ENCODE data around the gene PKP3.
"Not testable (repeated sequence)": the region's sequence is repeated elsewhere in the genome, so short reads cannot be mapped to it uniquely, and the experiment has no call there.

The PKP3 gene, protein sequence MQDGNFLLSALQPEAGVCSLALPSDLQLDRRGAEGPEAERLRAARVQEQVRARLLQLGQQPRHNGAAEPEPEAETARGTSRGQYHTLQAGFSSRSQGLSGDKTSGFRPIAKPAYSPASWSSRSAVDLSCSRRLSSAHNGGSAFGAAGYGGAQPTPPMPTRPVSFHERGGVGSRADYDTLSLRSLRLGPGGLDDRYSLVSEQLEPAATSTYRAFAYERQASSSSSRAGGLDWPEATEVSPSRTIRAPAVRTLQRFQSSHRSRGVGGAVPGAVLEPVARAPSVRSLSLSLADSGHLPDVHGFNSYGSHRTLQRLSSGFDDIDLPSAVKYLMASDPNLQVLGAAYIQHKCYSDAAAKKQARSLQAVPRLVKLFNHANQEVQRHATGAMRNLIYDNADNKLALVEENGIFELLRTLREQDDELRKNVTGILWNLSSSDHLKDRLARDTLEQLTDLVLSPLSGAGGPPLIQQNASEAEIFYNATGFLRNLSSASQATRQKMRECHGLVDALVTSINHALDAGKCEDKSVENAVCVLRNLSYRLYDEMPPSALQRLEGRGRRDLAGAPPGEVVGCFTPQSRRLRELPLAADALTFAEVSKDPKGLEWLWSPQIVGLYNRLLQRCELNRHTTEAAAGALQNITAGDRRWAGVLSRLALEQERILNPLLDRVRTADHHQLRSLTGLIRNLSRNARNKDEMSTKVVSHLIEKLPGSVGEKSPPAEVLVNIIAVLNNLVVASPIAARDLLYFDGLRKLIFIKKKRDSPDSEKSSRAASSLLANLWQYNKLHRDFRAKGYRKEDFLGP

DNA sequence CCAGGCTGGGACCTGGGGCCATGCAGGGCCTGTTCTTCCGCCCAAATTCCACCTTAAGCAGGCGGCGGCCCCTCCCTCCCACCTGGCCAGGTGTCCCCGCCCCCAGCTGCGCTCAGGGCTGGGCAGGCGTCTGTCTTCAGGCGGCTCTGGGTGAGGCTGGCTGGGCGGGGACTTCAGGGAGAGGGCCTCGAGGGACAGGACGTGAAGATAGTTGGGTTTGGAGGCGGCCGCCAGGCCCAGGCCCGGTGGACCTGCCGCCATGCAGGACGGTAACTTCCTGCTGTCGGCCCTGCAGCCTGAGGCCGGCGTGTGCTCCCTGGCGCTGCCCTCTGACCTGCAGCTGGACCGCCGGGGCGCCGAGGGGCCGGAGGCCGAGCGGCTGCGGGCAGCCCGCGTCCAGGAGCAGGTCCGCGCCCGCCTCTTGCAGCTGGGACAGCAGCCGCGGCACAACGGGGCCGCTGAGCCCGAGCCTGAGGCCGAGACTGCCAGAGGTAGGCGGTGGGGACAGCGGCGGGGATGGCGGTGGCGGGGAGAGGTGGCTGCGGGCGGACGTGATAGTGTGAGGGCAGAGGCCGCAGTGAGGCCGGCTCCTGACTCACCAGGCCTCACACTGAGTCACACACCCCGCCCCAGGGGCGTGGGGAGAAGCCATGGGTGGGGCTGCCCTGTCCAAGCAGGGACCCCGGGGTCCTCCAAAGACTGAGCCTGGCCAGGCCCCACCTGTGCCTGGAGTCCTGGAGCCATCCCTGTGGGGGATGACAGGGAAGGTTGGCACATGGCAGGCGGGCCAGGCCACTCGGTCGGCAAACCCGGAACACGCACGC is at the start of gene PKP3:
Gene PKP3, plus strand, starts transcription at position 176 of the 824 bp plus-strand sequence. Its CDS starts 84 bp downstream, at position 260.
- DNase-seq (ENCODE audit: low read depth) = no peak

DNA sequence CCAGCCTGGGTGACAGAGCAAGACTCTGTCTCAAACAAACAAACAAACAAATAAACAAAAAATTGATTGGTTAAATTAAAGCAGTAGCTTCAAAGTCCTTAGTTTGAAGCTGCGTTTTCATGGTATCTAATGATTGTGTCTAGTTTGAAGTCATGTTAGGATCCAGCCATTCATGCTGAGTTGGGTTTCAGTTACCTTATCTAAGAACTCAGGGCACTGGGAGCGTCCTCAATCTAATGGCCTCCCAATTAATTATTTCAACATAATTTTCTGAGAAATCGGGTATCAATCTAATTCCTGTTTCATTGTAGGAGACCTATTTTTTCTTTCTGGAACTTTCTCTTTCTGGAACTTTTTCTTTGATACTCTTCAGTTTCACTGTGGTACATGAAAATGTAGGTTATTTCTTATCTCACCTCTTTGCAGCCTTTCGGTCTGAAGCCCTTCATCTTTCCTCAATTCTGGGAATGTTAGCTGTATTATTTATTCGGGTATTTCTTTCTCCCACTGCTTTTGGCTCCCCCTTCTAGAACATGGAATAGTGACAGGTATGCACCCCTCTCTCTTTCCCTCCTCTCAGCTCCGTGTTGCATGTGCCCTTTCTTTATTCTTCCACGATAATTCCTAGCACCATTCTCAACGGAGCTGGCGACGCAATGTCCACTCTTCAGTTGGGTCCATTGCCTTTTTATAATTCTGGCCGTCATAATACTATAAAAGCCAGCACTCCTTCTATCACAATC is 49.0 kb upstream of the PKP3 start:
- DNase-seq (ENCODE audit: low read depth) = no peak

DNA sequence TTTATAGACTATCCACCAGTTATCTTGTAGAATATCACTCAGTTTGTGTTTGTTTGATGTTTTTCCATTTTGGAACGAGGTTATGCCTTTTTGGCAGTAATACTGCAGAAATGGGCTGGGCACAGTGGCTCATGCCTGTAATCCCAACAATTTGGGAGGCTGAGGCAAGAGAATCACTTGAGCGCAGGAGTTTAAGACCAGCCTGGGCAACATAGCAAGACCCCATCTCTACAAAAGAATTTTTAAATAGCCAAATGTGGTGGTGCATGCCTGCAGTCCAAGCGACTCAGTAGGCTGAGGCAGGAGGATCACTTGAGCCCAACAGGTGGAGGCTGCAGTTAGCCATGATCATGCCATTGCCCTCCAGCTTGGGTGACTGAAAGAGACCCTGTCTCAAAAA is 47.5 kb upstream of the PKP3 start:
- no peak for DNase-seq (ENCODE audit: low read depth)

DNA sequence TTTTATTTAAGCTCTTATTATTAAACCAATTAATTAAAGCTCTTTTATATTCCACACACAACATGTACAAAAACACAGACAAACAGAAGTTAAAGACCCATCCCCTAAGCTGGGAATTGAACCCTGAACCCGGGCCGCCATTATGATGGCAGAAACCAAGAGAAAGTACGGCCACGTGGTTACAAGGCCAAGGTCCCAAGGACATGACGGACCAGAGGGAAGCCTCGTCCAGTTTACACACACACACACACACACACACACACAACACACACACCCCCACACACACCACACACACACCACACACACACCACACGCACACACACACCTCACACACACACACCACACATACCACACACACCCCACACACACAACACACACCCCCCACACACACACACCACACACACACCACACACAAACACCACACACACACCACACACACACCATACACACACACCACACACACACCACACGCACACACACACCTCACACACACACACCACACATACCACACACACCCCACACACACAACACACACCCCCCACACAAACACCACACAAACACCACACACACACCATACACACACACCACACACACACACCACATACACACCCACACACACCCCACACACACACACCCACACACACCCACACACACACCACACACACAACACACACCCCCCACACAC is 44.6 kb upstream of the PKP3 start:
- DNase-seq (ENCODE audit: low read depth) = not testable (repeated sequence)

DNA sequence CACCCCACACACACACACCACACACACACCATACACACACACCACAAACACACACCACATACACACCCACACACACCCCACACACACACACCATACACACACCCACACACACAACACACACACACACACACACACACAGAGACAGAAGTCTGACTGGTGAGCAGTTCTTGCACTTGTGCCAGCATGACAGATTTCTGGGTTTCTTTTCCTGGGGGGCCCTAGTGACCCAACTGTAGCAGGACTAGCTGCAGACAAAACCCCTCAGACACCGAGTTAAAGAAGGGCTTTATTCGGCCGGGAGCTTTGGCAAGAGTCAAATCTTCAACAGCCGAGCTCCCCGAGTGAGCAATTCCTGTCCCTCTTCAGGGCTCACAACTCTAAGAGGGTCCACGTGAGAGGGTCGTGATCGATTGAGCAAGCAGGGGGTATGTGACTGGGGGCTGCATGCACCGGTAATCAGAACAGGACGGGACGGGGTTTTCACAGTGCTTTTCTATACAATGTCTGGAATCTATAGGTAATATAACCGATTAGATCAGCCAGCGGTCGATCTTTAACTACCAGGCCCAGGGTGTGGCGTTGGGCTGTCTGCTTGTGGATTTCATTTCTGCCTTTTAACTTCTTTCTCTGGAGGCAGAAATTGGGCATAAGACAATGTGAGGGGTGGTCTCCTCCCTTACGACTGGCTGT is 43.8 kb upstream of the PKP3 start:
- DNase-seq (ENCODE audit: low read depth) = not testable (repeated sequence)

DNA sequence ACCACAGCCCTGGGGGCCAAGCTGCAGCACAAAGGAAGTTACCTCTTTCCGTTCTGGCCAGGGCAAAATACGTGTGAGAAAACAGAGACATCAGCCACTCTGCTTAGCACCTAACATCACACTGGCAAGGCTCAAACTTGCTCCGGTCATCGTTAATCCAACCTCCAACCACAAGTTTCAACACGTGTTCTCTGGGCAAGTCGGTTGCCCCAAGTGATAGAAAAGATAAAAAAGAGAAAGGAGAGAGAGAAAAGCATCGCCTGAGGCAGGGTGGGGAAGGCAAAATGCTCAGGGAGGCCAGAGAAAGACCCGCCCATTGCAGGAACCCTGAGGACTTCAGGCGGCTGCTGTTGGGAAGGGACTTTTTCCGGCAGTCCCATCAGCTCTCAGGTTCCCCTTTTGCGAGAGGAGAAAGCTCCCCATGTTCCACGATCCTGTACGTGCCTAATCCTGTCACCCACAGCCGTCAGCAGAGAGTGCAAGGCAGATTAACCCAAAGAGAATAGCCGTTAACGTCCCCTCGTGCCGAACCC is 43.2 kb upstream of the PKP3 start:
- no peak for DNase-seq (ENCODE audit: low read depth)

DNA sequence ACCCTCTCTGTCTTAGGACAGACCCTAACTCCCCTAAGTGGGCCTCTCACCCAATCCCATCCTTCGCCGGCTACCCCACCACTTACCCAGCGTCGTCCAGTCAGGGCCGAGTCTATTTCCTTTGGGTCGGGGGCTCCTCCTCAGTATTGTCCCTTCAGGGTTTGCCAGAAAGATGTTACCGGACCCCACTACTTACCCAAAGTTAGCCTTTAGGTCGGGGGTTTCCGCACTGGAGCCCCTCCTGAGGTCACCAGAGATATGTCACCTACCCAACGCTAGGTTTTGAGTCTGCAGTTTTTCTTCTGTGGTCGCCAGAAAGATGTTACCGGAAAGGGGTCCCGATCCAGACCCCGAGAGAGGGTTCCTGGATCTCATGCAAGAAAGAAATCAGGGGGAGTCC is 42.6 kb upstream of the PKP3 start:
- DNase-seq (ENCODE audit: low read depth) = no peak

DNA sequence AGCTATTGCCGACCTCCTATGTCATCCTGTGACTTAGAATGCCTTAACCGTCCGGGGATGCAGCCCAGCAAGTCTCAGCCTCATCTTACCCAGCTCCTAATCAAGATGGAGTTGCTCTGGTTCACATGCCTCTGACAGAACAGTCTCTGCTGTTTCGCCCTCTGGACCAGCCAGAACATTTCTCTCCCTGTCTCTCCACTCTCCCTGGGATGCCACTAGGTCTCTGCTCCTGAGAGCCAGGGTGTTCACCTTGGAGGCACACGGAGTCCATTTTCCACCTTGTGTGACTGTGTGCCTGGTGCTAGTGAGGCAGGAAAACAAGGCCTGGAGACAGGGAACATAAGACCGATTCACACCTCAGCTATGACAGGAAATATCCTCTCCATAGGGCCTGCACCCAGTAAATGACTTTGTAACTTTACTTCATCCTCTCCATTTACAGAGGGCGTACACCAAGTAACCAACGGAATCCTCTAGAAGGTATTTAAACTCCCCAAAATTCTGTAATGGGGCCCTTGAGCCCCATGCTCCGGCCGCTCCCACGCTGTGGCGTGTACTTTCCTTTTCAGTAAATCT is 41.5 kb upstream of the PKP3 start:
- no peak for DNase-seq (ENCODE audit: low read depth)

DNA sequence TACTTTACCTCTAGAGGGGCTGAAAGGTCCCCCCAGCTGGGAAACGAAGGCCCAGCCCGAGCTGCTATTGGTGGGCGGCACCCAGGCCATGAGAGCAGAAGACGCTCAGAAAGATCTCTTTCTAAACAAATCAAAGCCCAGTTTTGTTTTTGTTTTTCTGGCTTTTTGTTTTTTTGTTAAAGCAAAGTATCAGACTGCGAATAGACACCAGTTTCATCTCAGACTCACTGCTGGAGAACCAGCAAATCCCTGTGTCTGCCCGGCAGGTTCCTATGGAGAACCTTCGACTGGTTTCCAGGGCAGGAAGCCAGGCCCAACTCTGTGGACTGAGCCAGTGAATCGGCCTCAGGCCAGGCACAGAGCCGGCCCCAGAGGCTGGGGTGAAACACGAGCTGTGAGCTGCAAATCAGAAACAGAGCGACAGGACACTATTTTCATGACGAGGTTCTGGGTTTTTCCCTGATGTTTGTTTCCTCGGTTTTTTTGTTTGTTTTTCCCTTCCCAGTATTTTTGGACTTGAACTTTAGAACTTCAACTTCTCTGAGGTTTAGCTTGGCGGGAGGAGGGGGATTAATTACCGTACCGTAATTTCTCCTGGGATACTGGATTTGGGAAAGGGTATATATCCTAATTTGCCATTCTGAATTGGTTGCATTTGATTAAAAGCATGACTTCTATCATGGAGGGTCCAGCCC is 40.7 kb upstream of the PKP3 start:
- no peak for DNase-seq (ENCODE audit: low read depth)

DNA sequence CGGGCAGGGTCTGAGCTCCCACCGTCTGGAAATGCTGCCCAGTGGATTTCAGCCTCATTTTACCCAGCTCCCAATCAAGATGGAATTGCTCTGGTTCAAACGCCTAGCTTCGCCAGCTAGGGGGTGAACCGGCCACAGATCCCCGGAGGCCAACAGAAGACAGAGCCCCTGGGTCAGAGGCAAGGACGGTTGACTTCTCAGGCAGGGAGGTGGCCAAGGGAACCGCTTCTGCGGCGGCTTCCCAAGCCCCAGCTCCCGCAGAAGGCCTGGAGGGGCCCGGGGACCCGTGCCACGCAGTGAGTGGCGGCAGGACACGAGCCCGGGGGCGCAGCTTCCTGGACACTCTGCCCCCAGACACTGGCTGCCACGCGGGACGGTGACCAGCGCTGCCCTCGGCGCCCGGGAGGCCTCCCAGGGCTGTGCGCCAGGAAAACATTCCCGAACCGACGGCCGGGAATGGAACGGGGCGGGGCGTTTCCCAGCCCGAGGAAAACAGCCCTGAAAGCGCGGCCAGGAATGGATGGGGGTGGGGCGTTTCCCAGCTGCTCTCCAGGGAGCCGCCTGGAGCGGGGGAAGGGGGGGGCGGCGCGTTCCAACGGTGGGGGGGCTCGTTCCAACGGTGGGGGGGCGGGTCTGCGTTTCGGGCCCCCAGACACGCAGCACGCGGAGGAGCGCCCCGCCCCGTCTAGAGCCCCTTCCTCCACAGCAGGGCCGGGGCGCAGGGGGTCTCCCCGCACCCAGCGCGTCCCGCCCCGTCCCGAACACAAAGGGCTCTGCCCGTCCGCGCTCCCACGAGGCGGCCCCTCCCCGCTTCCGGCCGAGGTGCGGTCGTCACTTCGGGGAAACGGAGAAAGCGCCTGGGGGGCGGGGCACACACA is 38.2 kb upstream of the PKP3 start:
- peak; percentile 68 for DNase-seq (ENCODE audit: low read depth)

DNA sequence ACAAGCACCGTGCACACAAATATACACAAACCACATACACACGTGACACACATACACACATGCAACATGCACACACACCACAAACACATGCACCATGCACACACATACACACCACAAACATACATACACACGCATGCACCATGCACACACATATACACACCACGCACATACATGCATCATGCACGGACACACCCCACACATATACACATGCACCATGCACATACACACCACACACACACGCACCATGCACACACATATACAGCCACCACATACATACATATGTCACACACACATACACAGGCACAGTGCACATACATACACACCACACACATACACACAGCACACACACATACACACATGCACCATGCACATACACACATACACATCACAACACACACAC is 37.4 kb upstream of the PKP3 start:
- no peak for DNase-seq (ENCODE audit: low read depth)

DNA sequence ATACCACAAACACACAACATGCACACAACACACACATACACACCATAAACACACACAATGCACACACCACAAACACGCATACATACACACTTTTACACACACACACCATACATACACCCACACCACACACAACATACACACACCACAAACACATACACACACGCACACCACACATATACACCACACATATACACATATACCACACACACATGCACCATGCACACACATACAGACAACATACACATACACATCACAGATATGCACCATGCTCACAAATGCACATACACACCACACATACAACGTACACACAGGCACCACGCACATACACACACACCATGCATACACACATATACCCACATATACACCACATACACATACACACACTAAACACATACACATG is 36.4 kb upstream of the PKP3 start:
- no peak for DNase-seq (ENCODE audit: low read depth)

DNA sequence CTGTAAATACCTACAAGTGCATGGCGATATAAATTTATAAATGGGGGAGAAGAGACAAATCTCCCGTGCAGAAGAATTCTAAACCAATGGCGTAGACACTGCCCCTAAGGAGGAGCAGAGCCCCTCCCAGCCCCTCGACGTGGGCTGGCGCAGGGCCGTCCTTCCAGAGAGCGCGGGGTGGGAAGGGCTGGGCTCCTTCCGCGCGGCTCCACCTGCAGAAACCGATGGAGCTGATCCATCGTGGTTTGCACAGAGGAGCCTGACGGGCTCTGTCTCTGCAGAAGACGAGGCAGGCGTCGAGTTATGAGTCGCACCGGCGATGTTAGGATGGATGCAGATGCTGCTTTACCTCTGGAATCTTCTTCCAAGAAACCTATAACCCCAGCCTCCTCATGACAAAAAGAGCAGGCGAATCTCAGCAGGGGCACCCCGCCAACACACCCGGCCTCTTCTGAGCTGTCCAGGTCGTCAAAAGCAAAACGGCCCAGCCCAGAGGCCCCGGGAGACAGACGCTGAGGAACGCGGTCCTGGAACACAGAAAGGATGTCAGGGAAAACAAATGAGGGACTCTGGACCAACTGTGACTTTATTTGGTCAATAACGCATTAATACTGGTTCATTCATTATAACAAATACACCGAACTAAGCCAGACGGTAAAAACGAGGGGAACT is 35.7 kb upstream of the PKP3 start:
- DNase-seq (ENCODE audit: low read depth) = no peak

DNA sequence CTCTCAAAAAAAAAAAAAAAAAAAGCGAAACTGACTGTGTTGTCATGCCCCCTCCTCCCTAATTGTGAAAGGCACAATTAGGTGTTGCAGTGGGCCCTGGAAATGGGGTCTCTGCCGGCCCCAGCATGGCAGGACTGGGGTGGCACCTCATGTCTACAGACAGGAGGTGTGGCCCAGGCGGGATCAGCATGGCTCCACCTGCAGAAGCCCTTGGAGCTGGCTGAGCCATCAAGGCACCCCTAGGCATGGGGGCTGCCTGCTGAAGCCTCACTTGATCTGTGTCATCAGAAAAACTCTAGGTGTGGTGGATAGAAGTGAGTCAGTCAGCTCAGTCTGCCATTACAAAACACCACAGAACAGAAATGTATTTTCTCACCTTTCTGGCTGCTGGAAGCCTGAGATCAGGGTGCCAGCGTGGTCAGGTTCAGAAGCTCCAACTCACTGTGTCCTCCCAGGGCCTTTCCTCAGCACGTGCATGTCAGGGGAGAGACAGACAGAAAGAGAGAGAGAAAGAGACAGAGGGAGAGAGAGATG is 34.8 kb upstream of the PKP3 start:
- no peak for DNase-seq (ENCODE audit: low read depth)

DNA sequence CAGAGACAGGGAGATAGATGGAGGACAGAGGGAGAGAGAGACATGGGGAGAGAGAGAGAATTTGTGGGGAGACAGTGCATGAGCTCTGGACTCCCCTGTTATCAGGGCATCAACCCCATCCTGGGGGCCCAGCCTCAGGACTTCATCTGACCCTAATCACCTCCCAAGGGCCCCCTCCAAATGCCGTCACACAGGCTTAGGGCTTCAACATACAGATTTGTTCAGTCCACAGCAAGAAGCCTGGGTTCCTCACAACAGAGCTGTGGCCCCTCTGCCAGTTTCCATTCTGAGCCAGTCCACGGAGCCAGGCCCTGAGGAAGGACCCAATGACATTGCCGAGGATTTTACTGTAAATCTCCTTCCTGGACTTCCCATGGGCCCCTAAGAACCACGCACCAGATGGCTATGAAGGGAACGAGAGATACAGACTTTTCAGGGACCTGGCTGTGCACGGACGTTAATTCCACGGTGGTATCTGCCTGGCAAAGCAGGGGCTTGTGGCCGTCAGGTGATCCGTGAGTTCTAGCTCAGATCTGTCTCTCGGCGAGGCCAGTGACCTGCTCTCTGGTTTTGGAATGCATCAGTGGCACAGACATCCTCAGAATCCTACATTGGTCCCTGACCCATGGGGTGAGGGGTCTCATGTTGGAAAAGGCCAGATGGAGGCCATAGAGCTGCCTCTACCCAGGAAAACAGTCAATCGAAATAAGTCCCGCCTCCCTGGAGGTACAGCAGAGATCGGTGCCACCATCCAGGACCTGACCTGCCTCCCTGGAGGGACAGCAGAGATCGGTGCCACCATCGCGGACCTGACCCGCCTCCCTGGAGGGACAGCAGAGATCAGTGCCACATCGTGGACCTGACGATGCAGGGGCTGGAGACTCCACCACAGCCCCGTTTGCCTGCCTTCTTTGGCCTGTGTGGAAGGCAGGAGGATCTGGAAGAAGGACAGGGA is 33.4 kb upstream of the PKP3 start:
- no peak for DNase-seq (ENCODE audit: low read depth)

All from stimulated activated CD8-positive, alpha-beta memory T cell treated with anti-CD3 and anti-CD28 coated beads, Interleukin-15, amount 100 ng/mL, for 1 hour (primary cell).